GM23338 (cell line): ENCODE measurements around the gene COLQ.

ENCODE experiments used
- CTCF ChIP-seq, 2 experiments: fragments of 200-600 bp in 1 of 2; sonication (generic) in 1 of 2; conservative IDR thresholded peaks; 2 replicates each; pipeline versions ENCODE4 v1.5.1 to v1.6.1; 2016 to 2017; ENCODE audit warnings: antibody characterized with exemption in 2 of 2, low read depth in 2 of 2, mild to moderate bottlenecking in 2 of 2, moderate library complexity in 1 of 2
- EZH2 ChIP-seq: fragments of 200-600 bp; sonication (generic); IDR thresholded peaks from one replicate; pipeline ENCODE4 v1.8.0; 2017; ENCODE audit warnings: antibody characterized with exemption, mild to moderate bottlenecking, low read depth; ENCODE audit not compliant: unreplicated experiment
- EZH2phosphoT487 ChIP-seq: fragments of 200-600 bp; sonication (generic); IDR thresholded peaks from one replicate; pipeline ENCODE4 v1.8.1; 2018; ENCODE audit warnings: antibody characterized with exemption; ENCODE audit not compliant: unreplicated experiment
- JUNB ChIP-seq: IDR thresholded peaks from one replicate; pipeline ENCODE4 v1.6.1; 2016; ENCODE audit warnings: antibody characterized with exemption; ENCODE audit not compliant: unreplicated experiment
- POLR2AphosphoS5 ChIP-seq: IDR thresholded peaks from 2 replicates; pipeline ENCODE4 v1.6.1; 2016; ENCODE audit warnings: antibody characterized with exemption, low read depth
- TF ChIP-seq, protein P1 (sequence below): IDR thresholded peaks from one replicate; pipeline ENCODE4 v1.6.1; 2018; ENCODE audit warnings: antibody characterized with exemption; ENCODE audit not compliant: unreplicated experiment

DNA sequence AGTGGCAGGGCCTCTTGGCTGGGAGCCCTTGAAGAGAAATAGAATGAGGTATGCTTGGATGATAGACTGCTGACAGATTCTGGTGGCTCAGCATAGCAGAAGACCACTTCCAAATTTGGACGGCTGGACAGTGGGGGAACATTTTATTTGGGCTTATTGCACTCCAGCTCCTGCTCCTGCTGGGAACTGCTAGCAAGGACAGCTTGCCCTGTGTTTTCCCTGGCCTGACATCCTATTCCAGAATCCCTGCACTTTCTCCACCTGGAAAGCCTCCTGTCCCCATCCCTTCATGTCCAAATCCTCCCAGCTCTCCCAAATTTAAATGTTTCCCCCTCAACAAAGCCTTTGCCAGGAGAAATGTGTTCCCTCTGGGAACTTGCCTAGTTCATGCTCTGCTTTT lies 9.8 kb upstream of the COLQ start:
- TF ChIP-seq POLR2AphosphoS5 (no peak), CTCF (conservative IDR thresholded peaks at IDR 0.05; ENCODE audit: low read depth in 2 of 2) (no peak), EZH2 (no peak), EZH2phosphoT487 (no peak), JUNB (no peak)
- TF ChIP-seq, protein P1, sequence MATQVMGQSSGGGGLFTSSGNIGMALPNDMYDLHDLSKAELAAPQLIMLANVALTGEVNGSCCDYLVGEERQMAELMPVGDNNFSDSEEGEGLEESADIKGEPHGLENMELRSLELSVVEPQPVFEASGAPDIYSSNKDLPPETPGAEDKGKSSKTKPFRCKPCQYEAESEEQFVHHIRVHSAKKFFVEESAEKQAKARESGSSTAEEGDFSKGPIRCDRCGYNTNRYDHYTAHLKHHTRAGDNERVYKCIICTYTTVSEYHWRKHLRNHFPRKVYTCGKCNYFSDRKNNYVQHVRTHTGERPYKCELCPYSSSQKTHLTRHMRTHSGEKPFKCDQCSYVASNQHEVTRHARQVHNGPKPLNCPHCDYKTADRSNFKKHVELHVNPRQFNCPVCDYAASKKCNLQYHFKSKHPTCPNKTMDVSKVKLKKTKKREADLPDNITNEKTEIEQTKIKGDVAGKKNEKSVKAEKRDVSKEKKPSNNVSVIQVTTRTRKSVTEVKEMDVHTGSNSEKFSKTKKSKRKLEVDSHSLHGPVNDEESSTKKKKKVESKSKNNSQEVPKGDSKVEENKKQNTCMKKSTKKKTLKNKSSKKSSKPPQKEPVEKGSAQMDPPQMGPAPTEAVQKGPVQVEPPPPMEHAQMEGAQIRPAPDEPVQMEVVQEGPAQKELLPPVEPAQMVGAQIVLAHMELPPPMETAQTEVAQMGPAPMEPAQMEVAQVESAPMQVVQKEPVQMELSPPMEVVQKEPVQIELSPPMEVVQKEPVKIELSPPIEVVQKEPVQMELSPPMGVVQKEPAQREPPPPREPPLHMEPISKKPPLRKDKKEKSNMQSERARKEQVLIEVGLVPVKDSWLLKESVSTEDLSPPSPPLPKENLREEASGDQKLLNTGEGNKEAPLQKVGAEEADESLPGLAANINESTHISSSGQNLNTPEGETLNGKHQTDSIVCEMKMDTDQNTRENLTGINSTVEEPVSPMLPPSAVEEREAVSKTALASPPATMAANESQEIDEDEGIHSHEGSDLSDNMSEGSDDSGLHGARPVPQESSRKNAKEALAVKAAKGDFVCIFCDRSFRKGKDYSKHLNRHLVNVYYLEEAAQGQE: no peak
